ENCODE data around the gene FSTL4.
A peak's percentile ranks its signal among the peaks of the same experiment; 100 is the strongest.

The FSTL4 gene

GRCh38 chr5:133613184-133613583, 843 bp upstream of the FSTL4 start:
- Histone ChIP-seq H3K27me3 (ENCODE audit: insufficient read depth, poor library complexity, severe bottlenecking) (peaks cover 70% of the 10 kb centered on the region), H3K4me3 (ENCODE audit: severe bottlenecking) (no peak overlapping the region), H3K27ac (ENCODE audit: poor library complexity, severe bottlenecking) (no peak overlapping the region), H3K9me3 (ENCODE audit: severe bottlenecking) (no peaks in the 10 kb centered on the region), H3K4me1 (ENCODE audit: insufficient read depth, poor library complexity, severe bottlenecking) (no peaks in the 10 kb centered on the region), H3K36me3 (ENCODE audit: low read depth) (no peaks in the 10 kb centered on the region)
- DNase-seq (ENCODE audit: low spot score) (no peak), ATAC-seq (ENCODE audit: low read depth) (no peak)
- TF ChIP-seq, protein P1, sequence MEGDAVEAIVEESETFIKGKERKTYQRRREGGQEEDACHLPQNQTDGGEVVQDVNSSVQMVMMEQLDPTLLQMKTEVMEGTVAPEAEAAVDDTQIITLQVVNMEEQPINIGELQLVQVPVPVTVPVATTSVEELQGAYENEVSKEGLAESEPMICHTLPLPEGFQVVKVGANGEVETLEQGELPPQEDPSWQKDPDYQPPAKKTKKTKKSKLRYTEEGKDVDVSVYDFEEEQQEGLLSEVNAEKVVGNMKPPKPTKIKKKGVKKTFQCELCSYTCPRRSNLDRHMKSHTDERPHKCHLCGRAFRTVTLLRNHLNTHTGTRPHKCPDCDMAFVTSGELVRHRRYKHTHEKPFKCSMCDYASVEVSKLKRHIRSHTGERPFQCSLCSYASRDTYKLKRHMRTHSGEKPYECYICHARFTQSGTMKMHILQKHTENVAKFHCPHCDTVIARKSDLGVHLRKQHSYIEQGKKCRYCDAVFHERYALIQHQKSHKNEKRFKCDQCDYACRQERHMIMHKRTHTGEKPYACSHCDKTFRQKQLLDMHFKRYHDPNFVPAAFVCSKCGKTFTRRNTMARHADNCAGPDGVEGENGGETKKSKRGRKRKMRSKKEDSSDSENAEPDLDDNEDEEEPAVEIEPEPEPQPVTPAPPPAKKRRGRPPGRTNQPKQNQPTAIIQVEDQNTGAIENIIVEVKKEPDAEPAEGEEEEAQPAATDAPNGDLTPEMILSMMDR (IDR thresholded peaks at IDR 0.05; ENCODE audit: poor library complexity, severe bottlenecking) = no peak

GRCh38 chr5:133611357-133612248, 738 bp downstream of the FSTL4 start:
- no peak for DNase-seq (ENCODE audit: low spot score)
- Histone ChIP-seq H3K27ac (ENCODE audit: poor library complexity, severe bottlenecking) (no peak overlapping the region), H3K4me1 (ENCODE audit: insufficient read depth, poor library complexity, severe bottlenecking) (no peaks in the 10 kb centered on the region), H3K36me3 (ENCODE audit: low read depth) (no peaks in the 10 kb centered on the region), H3K9me3 (ENCODE audit: severe bottlenecking) (no peaks in the 10 kb centered on the region), H3K27me3 (ENCODE audit: insufficient read depth, poor library complexity, severe bottlenecking) (peaks cover 71% of the 10 kb centered on the region), H3K4me3 (ENCODE audit: severe bottlenecking) (peak overlapping the region; percentile 23)
- ATAC-seq (ENCODE audit: low read depth) = peak; percentile 21
- TF ChIP-seq, protein P1 (IDR thresholded peaks at IDR 0.05; ENCODE audit: poor library complexity, severe bottlenecking) = no peak

- Histone ChIP-seq H3K27ac (ENCODE audit: poor library complexity, severe bottlenecking) (no peak overlapping the region), H3K4me3 (ENCODE audit: severe bottlenecking) (no peak overlapping the region)
- peak; percentile 92 for ATAC-seq (ENCODE audit: low read depth)
Measured at GRCh38 chr5:133610489-133611356, 1.6 kb downstream of the FSTL4 start.

DNA sequence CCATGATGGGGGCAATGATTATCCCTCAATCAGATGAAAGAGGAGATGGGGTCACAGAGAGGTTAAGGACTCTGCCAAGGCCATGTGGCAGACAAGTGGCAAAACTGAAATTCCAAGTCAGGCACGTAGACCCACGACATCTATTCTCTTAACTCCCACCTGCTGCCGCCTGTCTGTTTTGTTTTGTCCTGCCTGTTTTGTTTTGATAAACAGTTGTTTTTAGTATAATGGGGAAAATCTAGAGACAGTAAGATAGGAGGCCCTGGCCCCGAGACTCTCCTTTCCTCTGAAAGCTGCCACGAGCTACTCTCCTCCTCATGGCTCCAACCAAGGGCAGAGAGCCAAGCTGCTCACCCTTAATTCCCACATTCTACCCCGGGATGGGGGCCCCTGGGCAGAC, 4.9 kb downstream of the FSTL4 start:
- no peak for DNase-seq (ENCODE audit: low spot score)
- peaks cover 54% of the 10 kb centered on the region for H3K27me3 ChIP-seq (ENCODE audit: insufficient read depth, poor library complexity, severe bottlenecking)
- no peak for ATAC-seq (ENCODE audit: low read depth)

More at GRCh38 chr5:133610489-133611356, 1.6 kb downstream of the FSTL4 start:
- H3K9me3 ChIP-seq (ENCODE audit: severe bottlenecking) = no peaks in the 10 kb centered on the region
- no peaks in the 10 kb centered on the region for H3K36me3 ChIP-seq (ENCODE audit: low read depth)
- DNase-seq (ENCODE audit: low spot score) = no peak
- H3K4me1 ChIP-seq (ENCODE audit: insufficient read depth, poor library complexity, severe bottlenecking) = no peaks in the 10 kb centered on the region
- TF ChIP-seq, protein P1 (IDR thresholded peaks at IDR 0.05; ENCODE audit: poor library complexity, severe bottlenecking) = peak; percentile 84
- H3K27me3 ChIP-seq (ENCODE audit: insufficient read depth, poor library complexity, severe bottlenecking) = peaks cover 72% of the 10 kb centered on the region

More for the DNA sequence above, 4.9 kb downstream of the FSTL4 start:
- no peaks in the 10 kb centered on the region for H3K4me1 ChIP-seq (ENCODE audit: insufficient read depth, poor library complexity, severe bottlenecking)
- H3K36me3 ChIP-seq (ENCODE audit: low read depth) = no peaks in the 10 kb centered on the region
- no peak overlapping the region for H3K27ac ChIP-seq (ENCODE audit: poor library complexity, severe bottlenecking)
- H3K9me3 ChIP-seq (ENCODE audit: severe bottlenecking) = no peaks in the 10 kb centered on the region
- no peak overlapping the region for H3K4me3 ChIP-seq (ENCODE audit: severe bottlenecking)
- TF ChIP-seq, protein P1 (IDR thresholded peaks at IDR 0.05; ENCODE audit: poor library complexity, severe bottlenecking) = no peak

All from RWPE2 (cell line).